Astrocyte (in vitro differentiated cells and primary cell): Measurements from ENCODE around the gene MACIR. TPM values are rescaled to one million over a fixed set of nuclear protein-coding genes. Genes with fewer than 3 reads are reported as not detected.

Experiments used
- DNase-seq: peaks from one replicate; pipeline ENCODE4 v3.0.0-alpha.2; 2010; ENCODE audit warnings: low read depth
- FAIRE-seq: peaks from 2 replicates; lab custom pipeline; 2011; peaks lifted over from hg19 to GRCh38; lab: Jason Lieb, UNC
- H2AFZ ChIP-seq: 2 replicates; pipeline ENCODE4 v1.6.0; 2012; ENCODE audit warnings: low read depth, low read length, inconsistent platforms
- H3K27ac ChIP-seq: 2 replicates; pipeline ENCODE4 v1.5.1; 2011; ENCODE audit warnings: low read depth, low read length, inconsistent platforms
- H3K27me3 ChIP-seq: 2 replicates; pipeline ENCODE4 v1.6.0; 2011; ENCODE audit warnings: low read length, inconsistent platforms; ENCODE audit not compliant: insufficient read depth
- H3K36me3 ChIP-seq: 2 replicates; pipeline ENCODE4 v1.5.1; 2011; ENCODE audit warnings: low read length, inconsistent platforms; ENCODE audit not compliant: insufficient read depth
- H3K4me1 ChIP-seq: 2 replicates; pipeline ENCODE4 v1.5.1; 2011; ENCODE audit warnings: low read length, inconsistent platforms; ENCODE audit not compliant: insufficient read depth
- H3K4me2 ChIP-seq: 2 replicates; pipeline ENCODE4 v1.6.0; 2012; ENCODE audit warnings: low read length, inconsistent platforms
- H3K4me3 ChIP-seq: 2 replicates; pipeline ENCODE4 v1.5.1; 2011; ENCODE audit warnings: low read depth, mild to moderate bottlenecking, low read length, inconsistent platforms; ENCODE audit not compliant: insufficient read depth
- H3K79me2 ChIP-seq: 2 replicates; pipeline ENCODE4 v1.6.0; 2012; ENCODE audit warnings: mild to moderate bottlenecking, low read length, inconsistent platforms; ENCODE audit not compliant: insufficient read depth
- H3K9ac ChIP-seq: 2 replicates; pipeline ENCODE4 v1.6.0; 2012; ENCODE audit warnings: mild to moderate bottlenecking, low read length, inconsistent platforms
- H3K9me3 ChIP-seq: 2 replicates; pipeline ENCODE4 v1.5.1; 2012; ENCODE audit warnings: low read depth, mild to moderate bottlenecking, low read length, inconsistent platforms; ENCODE audit not compliant: insufficient read depth
- H4K20me1 ChIP-seq: 2 replicates; pipeline ENCODE4 v1.6.0; 2012; ENCODE audit warnings: low read length, inconsistent platforms; ENCODE audit not compliant: insufficient read depth
- H3K27ac Mint-ChIP-seq: one replicate; pipeline ENCODE4 v1.8.0; 2021; ENCODE audit warnings: mild to moderate bottlenecking, mixed read lengths; ENCODE audit not compliant: unreplicated experiment
- H3K27me3 Mint-ChIP-seq: one replicate; pipeline ENCODE4 v1.8.0; 2021; ENCODE audit warnings: low read depth, mixed read lengths; ENCODE audit not compliant: unreplicated experiment
- H3K36me3 Mint-ChIP-seq: one replicate; pipeline ENCODE4 v1.8.0; 2021; ENCODE audit warnings: low read depth, mixed read lengths; ENCODE audit not compliant: unreplicated experiment
- H3K4me1 Mint-ChIP-seq: one replicate; pipeline ENCODE4 v1.8.0; 2021; ENCODE audit warnings: low read depth, mixed read lengths; ENCODE audit not compliant: unreplicated experiment
- H3K4me3 Mint-ChIP-seq: one replicate; pipeline ENCODE4 v1.8.0; 2021; ENCODE audit warnings: mild to moderate bottlenecking, moderate library complexity, mixed read lengths; ENCODE audit not compliant: unreplicated experiment
- H3K9me3 Mint-ChIP-seq: one replicate; pipeline ENCODE4 v1.8.0; 2021; ENCODE audit warnings: mild to moderate bottlenecking, mixed read lengths; ENCODE audit not compliant: unreplicated experiment
- CTCF ChIP-seq: IDR thresholded peaks from 2 replicates; pipeline ENCODE4 v1.5.1; 2011; ENCODE audit warnings: low read depth, mild to moderate bottlenecking, inconsistent platforms, low read length, moderate library complexity; ENCODE audit not compliant: insufficient read depth
- EZH2 ChIP-seq: IDR thresholded peaks from 2 replicates; pipeline ENCODE4 v1.6.1; 2012; ENCODE audit warnings: mild to moderate bottlenecking, low read length, inconsistent platforms; ENCODE audit not compliant: insufficient read depth
- total RNA-seq: library from RNA; stranded (reverse); gene quantifications from 2 replicates; pipeline ENCODE4 v1.2.1, GENCODE V29; 2021

MACIR gene
- total RNA-seq, 1 donor from 2014 or later = 27.1 TPM

- H4K20me1 ChIP-seq = no peaks in the 10 kb centered on the region
- no peak overlapping the region for H3K27ac ChIP-seq
- Mint-ChIP-seq H3K4me1 (peaks cover 10% of the 10 kb centered on the region), H3K4me3 (no peak overlapping the region), H3K36me3 (no peaks in the 10 kb centered on the region), H3K27me3 (no peaks in the 10 kb centered on the region), H3K9me3 (peaks cover 6% of the 10 kb centered on the region), H3K27ac (no peak overlapping the region)
- H3K36me3 ChIP-seq = no peaks in the 10 kb centered on the region
- no peak for FAIRE-seq
- H3K27me3 ChIP-seq = no peaks in the 10 kb centered on the region
- no peak overlapping the region for H2AFZ ChIP-seq
- H3K4me3 ChIP-seq = no peak overlapping the region
- peaks cover 6% of the 10 kb centered on the region for H3K4me1 ChIP-seq
- no peaks in the 10 kb centered on the region for H3K9me3 ChIP-seq
- DNase-seq = peak; percentile 21
- H3K4me2 ChIP-seq = no peak overlapping the region
- no peak overlapping the region for H3K9ac ChIP-seq
- TF ChIP-seq EZH2 (no peak), CTCF (peak; percentile 77)
- H3K79me2 ChIP-seq = no peaks in the 10 kb centered on the region
Measured at GRCh38 chr5:103232393-103232999, 26.1 kb upstream of the MACIR start.

GRCh38 chr5:103234239-103234975 is 24.2 kb upstream of the MACIR start:
- H3K27me3 ChIP-seq = no peaks in the 10 kb centered on the region

More at GRCh38 chr5:103234239-103234975, 24.2 kb upstream of the MACIR start:
- Histone ChIP-seq H3K9ac (no peak overlapping the region), H3K27ac (no peak overlapping the region), H3K79me2 (no peaks in the 10 kb centered on the region), H3K4me2 (peak overlapping the region; percentile 17), H3K36me3 (no peaks in the 10 kb centered on the region), H2AFZ (no peak overlapping the region), H4K20me1 (no peaks in the 10 kb centered on the region), H3K4me3 (no peak overlapping the region), H3K9me3 (no peaks in the 10 kb centered on the region), H3K4me1 (peaks cover 6% of the 10 kb centered on the region)
- no peaks in the 10 kb centered on the region for H3K27me3 Mint-ChIP-seq
- no peak overlapping the region for H3K27ac Mint-ChIP-seq
- H3K36me3 Mint-ChIP-seq = no peaks in the 10 kb centered on the region
- FAIRE-seq (peak; percentile 76), DNase-seq (peak; percentile 40)
- H3K9me3 Mint-ChIP-seq = peaks cover 2% of the 10 kb centered on the region
- TF ChIP-seq CTCF (no peak), EZH2 (no peak)
- peaks cover 10% of the 10 kb centered on the region for H3K4me1 Mint-ChIP-seq
- H3K4me3 Mint-ChIP-seq = no peak overlapping the region
